Measurements from ENCODE around the gene SEMA6A. TPM values are rescaled to one million over a fixed set of nuclear protein-coding genes. Genes with fewer than 3 reads are reported as not detected.

Gene SEMA6A
- total RNA-seq, 1 experiment from 2014 or later: not detected

DNA sequence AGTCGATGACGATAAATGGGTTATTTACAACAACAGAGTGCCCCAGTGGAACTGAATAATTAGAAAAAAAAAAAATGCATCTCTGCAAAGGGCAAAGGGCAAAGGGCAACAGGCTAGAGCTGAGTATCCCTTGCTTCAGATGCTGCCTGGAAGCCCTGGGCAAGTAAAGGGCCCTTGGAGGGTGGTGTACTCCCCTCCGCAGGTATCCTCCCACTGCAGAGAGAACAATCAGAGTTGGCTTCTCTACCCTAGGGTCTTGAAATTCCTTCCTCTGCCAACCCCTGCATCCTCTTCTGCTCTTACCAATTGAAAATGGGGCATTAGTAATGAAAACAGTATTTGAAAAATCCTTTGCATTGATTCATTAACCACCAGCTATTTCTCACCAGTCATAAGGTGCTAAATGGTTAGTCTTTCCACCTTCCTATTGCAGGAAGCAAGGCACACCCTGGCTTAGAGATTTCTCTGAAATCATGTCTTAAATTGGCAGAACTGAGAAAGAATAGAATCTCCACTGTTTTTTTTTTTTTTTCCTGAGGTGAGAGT, 122.6 kb downstream of the SEMA6A start:
- H4K20me1 ChIP-seq (ENCODE audit: low read length): no peaks in the 10 kb centered on the region
- CTCF ChIA-PET: no interaction called here
- ATAC-seq: no peak

GRCh38 chr5:116451066-116451465, 123.6 kb downstream of the SEMA6A start:
- ATAC-seq: no peak
- ChIA-PET POLR2A (ENCODE audit: unreplicated experiment) (no interaction called here), CTCF (no interaction called here)
- Histone ChIP-seq H3K36me3 (ENCODE audit: low read depth, low read length) (no peaks in the 10 kb centered on the region), H4K20me1 (ENCODE audit: low read length) (no peaks in the 10 kb centered on the region), H2AFZ (ENCODE audit: low read length) (no peak overlapping the region), H3K4me1 (ENCODE audit: insufficient read depth, low read length) (no peaks in the 10 kb centered on the region), H3K79me2 (ENCODE audit: low read length) (no peaks in the 10 kb centered on the region), H3K9me2 (replicated peaks; ENCODE audit: low read length) (no peaks in the 10 kb centered on the region), H3K4me2 (ENCODE audit: low read length) (no peak overlapping the region), H3K4me3 (ENCODE audit: low read length) (no peak overlapping the region), H3F3A (ENCODE audit: low read length, unreplicated experiment) (no peaks in the 10 kb centered on the region), H3K27ac (ENCODE audit: low read length) (no peak overlapping the region), H3K9ac (ENCODE audit: low read length) (no peak overlapping the region), H3K27me3 (ENCODE audit: low read length) (no peaks in the 10 kb centered on the region), H3K9me3 (ENCODE audit: low read length) (no peaks in the 10 kb centered on the region)
- intact Hi-C loops (cut with micrococcal nuclease): no loop called here
- no peak for DNase-seq
- BruUV-seq (replicated peaks): no TSS peak
- TF ChIP-seq, protein P1, sequence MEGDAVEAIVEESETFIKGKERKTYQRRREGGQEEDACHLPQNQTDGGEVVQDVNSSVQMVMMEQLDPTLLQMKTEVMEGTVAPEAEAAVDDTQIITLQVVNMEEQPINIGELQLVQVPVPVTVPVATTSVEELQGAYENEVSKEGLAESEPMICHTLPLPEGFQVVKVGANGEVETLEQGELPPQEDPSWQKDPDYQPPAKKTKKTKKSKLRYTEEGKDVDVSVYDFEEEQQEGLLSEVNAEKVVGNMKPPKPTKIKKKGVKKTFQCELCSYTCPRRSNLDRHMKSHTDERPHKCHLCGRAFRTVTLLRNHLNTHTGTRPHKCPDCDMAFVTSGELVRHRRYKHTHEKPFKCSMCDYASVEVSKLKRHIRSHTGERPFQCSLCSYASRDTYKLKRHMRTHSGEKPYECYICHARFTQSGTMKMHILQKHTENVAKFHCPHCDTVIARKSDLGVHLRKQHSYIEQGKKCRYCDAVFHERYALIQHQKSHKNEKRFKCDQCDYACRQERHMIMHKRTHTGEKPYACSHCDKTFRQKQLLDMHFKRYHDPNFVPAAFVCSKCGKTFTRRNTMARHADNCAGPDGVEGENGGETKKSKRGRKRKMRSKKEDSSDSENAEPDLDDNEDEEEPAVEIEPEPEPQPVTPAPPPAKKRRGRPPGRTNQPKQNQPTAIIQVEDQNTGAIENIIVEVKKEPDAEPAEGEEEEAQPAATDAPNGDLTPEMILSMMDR (conservative IDR thresholded peaks at IDR 0.05; ENCODE audit: low read depth, low read length): no peak

More for the DNA sequence above, 122.6 kb downstream of the SEMA6A start:
- DNase-seq: no peak
- Histone ChIP-seq H3K79me2 (ENCODE audit: low read length) (no peaks in the 10 kb centered on the region), H3K27me3 (ENCODE audit: low read length) (no peaks in the 10 kb centered on the region), H3K9me3 (ENCODE audit: low read length) (no peaks in the 10 kb centered on the region), H3K9ac (ENCODE audit: low read length) (no peak overlapping the region), H3K36me3 (ENCODE audit: low read depth, low read length) (no peaks in the 10 kb centered on the region), H3K4me1 (ENCODE audit: insufficient read depth, low read length) (no peaks in the 10 kb centered on the region), H3K4me2 (ENCODE audit: low read length) (no peak overlapping the region), H2AFZ (ENCODE audit: low read length) (no peak overlapping the region), H3K27ac (ENCODE audit: low read length) (no peak overlapping the region), H3F3A (ENCODE audit: low read length, unreplicated experiment) (no peaks in the 10 kb centered on the region), H3K9me2 (replicated peaks; ENCODE audit: low read length) (no peaks in the 10 kb centered on the region), H3K4me3 (ENCODE audit: low read length) (no peak overlapping the region)
- POLR2A ChIA-PET (ENCODE audit: unreplicated experiment): no interaction called here
- TF ChIP-seq, protein P1 (conservative IDR thresholded peaks at IDR 0.05; ENCODE audit: low read depth, low read length): no peak
- TF ChIP-seq EZH2 (IDR thresholded peaks at IDR 0.05; ENCODE audit: low read length, unreplicated experiment) (no peak), EZH2phosphoT487 (IDR thresholded peaks at IDR 0.05; ENCODE audit: borderline replicate concordance, low read length) (no peak)
- no TSS peak for BruUV-seq (replicated peaks)
- intact Hi-C loops (cut with micrococcal nuclease): no loop called here

- ATAC-seq (no peak), DNase-seq (no peak)
- Histone ChIP-seq H3K79me2 (ENCODE audit: low read length) (no peaks in the 10 kb centered on the region), H3K4me3 (ENCODE audit: low read length) (no peak overlapping the region), H3K4me2 (ENCODE audit: low read length) (no peak overlapping the region), H3K4me1 (ENCODE audit: insufficient read depth, low read length) (no peaks in the 10 kb centered on the region), H3K27ac (ENCODE audit: low read length) (no peak overlapping the region), H3K27me3 (ENCODE audit: low read length) (no peaks in the 10 kb centered on the region), H2AFZ (ENCODE audit: low read length) (no peak overlapping the region), H3F3A (ENCODE audit: low read length, unreplicated experiment) (no peaks in the 10 kb centered on the region), H3K9me3 (ENCODE audit: low read length) (no peaks in the 10 kb centered on the region), H4K20me1 (ENCODE audit: low read length) (no peaks in the 10 kb centered on the region), H3K36me3 (ENCODE audit: low read depth, low read length) (no peaks in the 10 kb centered on the region), H3K9ac (ENCODE audit: low read length) (no peak overlapping the region), H3K9me2 (replicated peaks; ENCODE audit: low read length) (no peaks in the 10 kb centered on the region)
- TF ChIP-seq EZH2phosphoT487 (IDR thresholded peaks at IDR 0.05; ENCODE audit: borderline replicate concordance, low read length): no peak
- TF ChIP-seq EZH2 (IDR thresholded peaks at IDR 0.05; ENCODE audit: low read length, unreplicated experiment): no peak
- TF ChIP-seq, protein P1 (conservative IDR thresholded peaks at IDR 0.05; ENCODE audit: low read depth, low read length): no peak
- CTCF ChIA-PET: no interaction called here
- intact Hi-C loops (cut with micrococcal nuclease): no loop called here
- POLR2A ChIA-PET (ENCODE audit: unreplicated experiment): no interaction called here
- BruUV-seq (replicated peaks): no TSS peak
These were observed 125.2 kb downstream of the SEMA6A start for GRCh38 chr5:116449458-116449857.

All from PC-3 (cell line).